ENCODE data around the gene DMD. TPM values are rescaled to one million over a fixed set of nuclear protein-coding genes. Genes with fewer than 3 reads are reported as not detected.
"Not testable (repeated sequence)": the region's sequence is repeated elsewhere in the genome, so short reads cannot be mapped to it uniquely, and the experiment has no call there.

DMD gene
- total RNA-seq, 2 experiments from 2014 or later, result 0.27 to 0.49 TPM

GRCh38 chrX:31383991-31384390, 1827.4 kb downstream of the DMD start:
- Mint-ChIP-seq H3K27ac (no peak overlapping the region), H3K27me3 (no peaks in the 10 kb centered on the region), H3K36me3 (ENCODE audit: low read depth) (no peaks in the 10 kb centered on the region), H3K4me1 (ENCODE audit: low read depth) (no peaks in the 10 kb centered on the region), H3K4me3 (no peak overlapping the region), H3K9me3 (no peaks in the 10 kb centered on the region)
- intact Hi-C loops (cut with micrococcal nuclease), result no loop called here
- CTCF ChIA-PET, result no interaction called here
- TF ChIP-seq, protein P1, sequence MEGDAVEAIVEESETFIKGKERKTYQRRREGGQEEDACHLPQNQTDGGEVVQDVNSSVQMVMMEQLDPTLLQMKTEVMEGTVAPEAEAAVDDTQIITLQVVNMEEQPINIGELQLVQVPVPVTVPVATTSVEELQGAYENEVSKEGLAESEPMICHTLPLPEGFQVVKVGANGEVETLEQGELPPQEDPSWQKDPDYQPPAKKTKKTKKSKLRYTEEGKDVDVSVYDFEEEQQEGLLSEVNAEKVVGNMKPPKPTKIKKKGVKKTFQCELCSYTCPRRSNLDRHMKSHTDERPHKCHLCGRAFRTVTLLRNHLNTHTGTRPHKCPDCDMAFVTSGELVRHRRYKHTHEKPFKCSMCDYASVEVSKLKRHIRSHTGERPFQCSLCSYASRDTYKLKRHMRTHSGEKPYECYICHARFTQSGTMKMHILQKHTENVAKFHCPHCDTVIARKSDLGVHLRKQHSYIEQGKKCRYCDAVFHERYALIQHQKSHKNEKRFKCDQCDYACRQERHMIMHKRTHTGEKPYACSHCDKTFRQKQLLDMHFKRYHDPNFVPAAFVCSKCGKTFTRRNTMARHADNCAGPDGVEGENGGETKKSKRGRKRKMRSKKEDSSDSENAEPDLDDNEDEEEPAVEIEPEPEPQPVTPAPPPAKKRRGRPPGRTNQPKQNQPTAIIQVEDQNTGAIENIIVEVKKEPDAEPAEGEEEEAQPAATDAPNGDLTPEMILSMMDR (IDR thresholded peaks at IDR 0.05), result no peak
- DNase-seq, result no peak
- POLR2A ChIA-PET, result no interaction called here
- no peak for ATAC-seq

DNA sequence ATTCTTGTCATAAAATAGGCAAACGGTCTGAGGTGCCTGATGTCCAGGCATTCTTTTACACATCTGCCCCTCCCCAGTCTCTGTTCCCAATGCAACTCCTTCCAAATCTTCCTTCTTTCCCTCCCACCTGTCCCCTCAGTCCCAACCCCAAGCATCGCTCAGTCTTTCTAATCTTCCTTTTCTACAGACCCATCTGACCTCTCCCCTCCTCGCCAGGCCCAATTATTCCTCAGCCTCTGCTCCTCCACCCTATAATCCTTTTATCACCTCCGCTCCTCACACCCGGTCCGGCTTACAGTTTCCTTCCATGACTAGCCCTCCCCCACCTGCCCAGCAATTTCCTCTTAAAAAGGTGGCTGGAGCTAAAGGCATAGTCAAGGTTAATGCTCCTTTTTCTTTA, 1832.4 kb downstream of the DMD start:
- H3K4me1 Mint-ChIP-seq (ENCODE audit: low read depth); DNase-seq; ATAC-seq; CTCF ChIA-PET; H3K9me3 Mint-ChIP-seq; H3K27me3 Mint-ChIP-seq; POLR2A ChIA-PET; H3K36me3 Mint-ChIP-seq (ENCODE audit: low read depth); H3K27ac Mint-ChIP-seq; H3K4me3 Mint-ChIP-seq: not testable (repeated sequence)
- intact Hi-C loops (cut with micrococcal nuclease), result loop anchor here (10.0 kb wide), 1 partner anchor 64 kb away; no protein-coding TSS in a partner anchor

DNA sequence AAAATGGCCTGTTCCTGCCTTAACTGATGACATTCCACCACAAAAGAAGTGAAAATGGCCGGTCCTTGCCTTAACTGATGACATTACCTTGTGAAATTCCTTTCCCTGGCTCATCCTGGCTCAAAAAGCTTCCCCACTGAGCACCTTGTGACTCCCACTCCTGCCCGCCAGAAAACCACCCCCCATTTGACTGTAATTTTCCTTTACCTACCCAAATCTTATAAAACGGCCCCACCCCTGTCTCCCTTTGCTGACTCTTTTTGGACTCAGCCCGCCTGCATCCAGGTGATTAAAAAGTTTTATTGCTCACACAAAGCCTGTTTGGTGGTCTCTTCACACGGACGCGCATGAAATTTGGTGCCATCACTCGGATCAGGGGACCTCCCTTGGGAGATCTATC, 1833.5 kb downstream of the DMD start:
- H3K27me3 Mint-ChIP-seq; H3K27ac Mint-ChIP-seq; H3K4me3 Mint-ChIP-seq; DNase-seq; POLR2A ChIA-PET; CTCF ChIA-PET; ATAC-seq; H3K36me3 Mint-ChIP-seq (ENCODE audit: low read depth); H3K9me3 Mint-ChIP-seq; H3K4me1 Mint-ChIP-seq (ENCODE audit: low read depth): not testable (repeated sequence)
- intact Hi-C loops (cut with micrococcal nuclease), result loop anchor here (10.0 kb wide), 1 partner anchor 63 kb away; no protein-coding TSS in a partner anchor

- Mint-ChIP-seq H3K4me3 (no peak overlapping the region), H3K4me1 (ENCODE audit: low read depth) (no peaks in the 10 kb centered on the region), H3K27me3 (no peaks in the 10 kb centered on the region), H3K9me3 (peaks cover 1% of the 10 kb centered on the region), H3K36me3 (ENCODE audit: low read depth) (no peaks in the 10 kb centered on the region), H3K27ac (no peak overlapping the region)
- intact Hi-C loops (cut with micrococcal nuclease), result loop anchor here (10.0 kb wide), 1 partner anchor 62 kb away; no protein-coding TSS in a partner anchor
- ATAC-seq, result no peak
- ChIA-PET CTCF (no interaction called here), POLR2A (no interaction called here)
- no peak for DNase-seq
- TF ChIP-seq, protein P1 (IDR thresholded peaks at IDR 0.05), result no peak
These were observed 1834.8 kb downstream of the DMD start for GRCh38 chrX:31376408-31377022.

GRCh38 chrX:31374786-31375185, 1836.6 kb downstream of the DMD start:
- Mint-ChIP-seq H3K27ac (no peak overlapping the region), H3K27me3 (no peaks in the 10 kb centered on the region), H3K9me3 (peaks cover 1% of the 10 kb centered on the region), H3K4me1 (ENCODE audit: low read depth) (no peaks in the 10 kb centered on the region), H3K4me3 (no peak overlapping the region), H3K36me3 (ENCODE audit: low read depth) (no peaks in the 10 kb centered on the region)
- ChIA-PET CTCF (no interaction called here), POLR2A (interaction anchor here (0.6 kb wide), 1 partner anchor 722 kb away, joined by 3 read pairs; no protein-coding TSS in a partner anchor)
- no peak for ATAC-seq
- intact Hi-C loops (cut with micrococcal nuclease), result loop anchor here (10.0 kb wide), 1 partner anchor 60 kb away; no protein-coding TSS in a partner anchor
- TF ChIP-seq, protein P1 (IDR thresholded peaks at IDR 0.05), result no peak
- no peak for DNase-seq

- ATAC-seq (no peak), DNase-seq (no peak)
- TF ChIP-seq, protein P1 (IDR thresholded peaks at IDR 0.05), result no peak
- ChIA-PET CTCF (no interaction called here), POLR2A (no interaction called here)
- no peak overlapping the region for H3K4me3 Mint-ChIP-seq
- intact Hi-C loops (cut with micrococcal nuclease), result loop anchor here (10.0 kb wide), 1 partner anchor 57 kb away; no protein-coding TSS in a partner anchor
- H3K36me3 Mint-ChIP-seq (ENCODE audit: low read depth), result no peaks in the 10 kb centered on the region
- H3K27me3 Mint-ChIP-seq, result no peaks in the 10 kb centered on the region
- H3K4me1 Mint-ChIP-seq (ENCODE audit: low read depth), result no peaks in the 10 kb centered on the region
- no peak overlapping the region for H3K27ac Mint-ChIP-seq
- peaks cover 1% of the 10 kb centered on the region for H3K9me3 Mint-ChIP-seq
These were observed 1839.4 kb downstream of the DMD start for GRCh38 chrX:31371956-31372355.
